OCI-LY7 (cell line): ENCODE measurements around the gene C19orf85.

Experiments used
- EZH2phosphoT487 ChIP-seq: fragments of 200-600 bp; sonication (generic); IDR thresholded peaks from 2 replicates; pipeline ENCODE4 v1.6.1; 2018; ENCODE audit warnings: low read depth, borderline replicate concordance, mild to moderate bottlenecking, mixed run types, antibody characterized with exemption, low read length, moderate library complexity, mixed read lengths
- TF ChIP-seq, protein P1 (sequence below): fragments of 200-600 bp; sonication (generic); conservative IDR thresholded peaks from 2 replicates; pipeline ENCODE4 v1.5.1; 2014; ENCODE audit warnings: mild to moderate bottlenecking, antibody characterized with exemption, low read length, moderate library complexity, mixed read lengths

DNA sequence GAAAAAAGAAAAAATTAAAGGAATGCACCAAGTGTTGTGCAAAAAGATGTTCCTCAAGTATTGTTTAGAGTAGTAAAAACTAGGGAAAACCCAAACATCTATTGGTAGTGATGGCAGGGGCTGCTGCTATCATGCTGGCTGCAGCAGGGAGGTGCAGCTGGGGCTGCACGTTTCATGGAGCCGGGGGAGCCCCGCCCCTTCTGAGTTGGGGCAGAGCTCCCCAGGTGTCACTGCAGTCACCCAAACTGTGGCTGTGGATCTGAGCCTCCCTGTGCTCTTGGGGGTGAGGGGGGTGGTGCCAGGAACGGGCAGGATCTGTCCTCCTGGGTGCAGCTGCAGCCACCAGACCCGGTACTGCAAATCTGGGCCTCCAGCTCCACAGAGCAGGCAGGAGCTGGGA, 45.4 kb downstream of the C19orf85 start:
- TF ChIP-seq, protein P1, sequence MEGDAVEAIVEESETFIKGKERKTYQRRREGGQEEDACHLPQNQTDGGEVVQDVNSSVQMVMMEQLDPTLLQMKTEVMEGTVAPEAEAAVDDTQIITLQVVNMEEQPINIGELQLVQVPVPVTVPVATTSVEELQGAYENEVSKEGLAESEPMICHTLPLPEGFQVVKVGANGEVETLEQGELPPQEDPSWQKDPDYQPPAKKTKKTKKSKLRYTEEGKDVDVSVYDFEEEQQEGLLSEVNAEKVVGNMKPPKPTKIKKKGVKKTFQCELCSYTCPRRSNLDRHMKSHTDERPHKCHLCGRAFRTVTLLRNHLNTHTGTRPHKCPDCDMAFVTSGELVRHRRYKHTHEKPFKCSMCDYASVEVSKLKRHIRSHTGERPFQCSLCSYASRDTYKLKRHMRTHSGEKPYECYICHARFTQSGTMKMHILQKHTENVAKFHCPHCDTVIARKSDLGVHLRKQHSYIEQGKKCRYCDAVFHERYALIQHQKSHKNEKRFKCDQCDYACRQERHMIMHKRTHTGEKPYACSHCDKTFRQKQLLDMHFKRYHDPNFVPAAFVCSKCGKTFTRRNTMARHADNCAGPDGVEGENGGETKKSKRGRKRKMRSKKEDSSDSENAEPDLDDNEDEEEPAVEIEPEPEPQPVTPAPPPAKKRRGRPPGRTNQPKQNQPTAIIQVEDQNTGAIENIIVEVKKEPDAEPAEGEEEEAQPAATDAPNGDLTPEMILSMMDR, result no peak
- no peak for TF ChIP-seq EZH2phosphoT487
